ENCODE measurements around the gene RPLP2. TPM values are rescaled to one million over a fixed set of nuclear protein-coding genes. Genes with fewer than 3 reads are reported as not detected.

RPLP2 gene
- total RNA-seq, 3 donors from 2014 or later = 583 to 1,665 (median 1,093) TPM

DNA sequence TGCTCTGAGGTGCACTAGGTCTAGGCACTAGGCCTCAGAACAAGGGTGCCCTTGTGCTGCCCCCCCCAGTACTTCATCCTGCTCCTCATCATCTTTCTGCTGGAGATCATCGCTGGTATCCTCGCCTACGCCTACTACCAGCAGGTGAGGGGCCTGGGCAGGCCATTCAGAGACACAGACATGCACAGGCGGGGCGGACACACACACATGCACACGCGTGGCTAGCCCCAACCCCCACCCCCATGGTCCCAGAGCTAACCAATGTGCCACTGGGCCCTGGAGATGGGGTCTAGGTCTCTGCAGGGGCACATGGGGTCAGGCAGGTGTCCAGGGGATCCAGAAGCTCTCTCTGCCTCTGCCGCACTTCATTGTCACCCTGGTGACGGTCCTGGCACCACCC, 26.9 kb downstream of the RPLP2 start:
- no peak for DNase-seq (ENCODE audit: low spot score in 2 of 2)
- peaks cover 13 to 27% of the 10 kb centered on the region in 2 donors for H3K4me1 ChIP-seq
- TF ChIP-seq POLR2AphosphoS5 (IDR thresholded peaks at IDR 0.05) (no peak), POLR2A (IDR thresholded peaks at IDR 0.05) (no peak)
- TF ChIP-seq, protein P1, sequence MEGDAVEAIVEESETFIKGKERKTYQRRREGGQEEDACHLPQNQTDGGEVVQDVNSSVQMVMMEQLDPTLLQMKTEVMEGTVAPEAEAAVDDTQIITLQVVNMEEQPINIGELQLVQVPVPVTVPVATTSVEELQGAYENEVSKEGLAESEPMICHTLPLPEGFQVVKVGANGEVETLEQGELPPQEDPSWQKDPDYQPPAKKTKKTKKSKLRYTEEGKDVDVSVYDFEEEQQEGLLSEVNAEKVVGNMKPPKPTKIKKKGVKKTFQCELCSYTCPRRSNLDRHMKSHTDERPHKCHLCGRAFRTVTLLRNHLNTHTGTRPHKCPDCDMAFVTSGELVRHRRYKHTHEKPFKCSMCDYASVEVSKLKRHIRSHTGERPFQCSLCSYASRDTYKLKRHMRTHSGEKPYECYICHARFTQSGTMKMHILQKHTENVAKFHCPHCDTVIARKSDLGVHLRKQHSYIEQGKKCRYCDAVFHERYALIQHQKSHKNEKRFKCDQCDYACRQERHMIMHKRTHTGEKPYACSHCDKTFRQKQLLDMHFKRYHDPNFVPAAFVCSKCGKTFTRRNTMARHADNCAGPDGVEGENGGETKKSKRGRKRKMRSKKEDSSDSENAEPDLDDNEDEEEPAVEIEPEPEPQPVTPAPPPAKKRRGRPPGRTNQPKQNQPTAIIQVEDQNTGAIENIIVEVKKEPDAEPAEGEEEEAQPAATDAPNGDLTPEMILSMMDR (IDR thresholded peaks at IDR 0.05) = no peak
- intact Hi-C loops (cut with DNase I; ENCODE audit: low total_unique reads) = no loop called here
- H3K27me3 ChIP-seq = no peaks in the 10 kb centered on the region
- no peaks in the 10 kb centered on the region for H3K9me3 ChIP-seq
- H3K4me3 ChIP-seq = no peak overlapping the region
- peak overlapping the region; percentile 73 to 93 for H3K27ac ChIP-seq
- no peaks in the 10 kb centered on the region for H3K36me3 ChIP-seq

DNA sequence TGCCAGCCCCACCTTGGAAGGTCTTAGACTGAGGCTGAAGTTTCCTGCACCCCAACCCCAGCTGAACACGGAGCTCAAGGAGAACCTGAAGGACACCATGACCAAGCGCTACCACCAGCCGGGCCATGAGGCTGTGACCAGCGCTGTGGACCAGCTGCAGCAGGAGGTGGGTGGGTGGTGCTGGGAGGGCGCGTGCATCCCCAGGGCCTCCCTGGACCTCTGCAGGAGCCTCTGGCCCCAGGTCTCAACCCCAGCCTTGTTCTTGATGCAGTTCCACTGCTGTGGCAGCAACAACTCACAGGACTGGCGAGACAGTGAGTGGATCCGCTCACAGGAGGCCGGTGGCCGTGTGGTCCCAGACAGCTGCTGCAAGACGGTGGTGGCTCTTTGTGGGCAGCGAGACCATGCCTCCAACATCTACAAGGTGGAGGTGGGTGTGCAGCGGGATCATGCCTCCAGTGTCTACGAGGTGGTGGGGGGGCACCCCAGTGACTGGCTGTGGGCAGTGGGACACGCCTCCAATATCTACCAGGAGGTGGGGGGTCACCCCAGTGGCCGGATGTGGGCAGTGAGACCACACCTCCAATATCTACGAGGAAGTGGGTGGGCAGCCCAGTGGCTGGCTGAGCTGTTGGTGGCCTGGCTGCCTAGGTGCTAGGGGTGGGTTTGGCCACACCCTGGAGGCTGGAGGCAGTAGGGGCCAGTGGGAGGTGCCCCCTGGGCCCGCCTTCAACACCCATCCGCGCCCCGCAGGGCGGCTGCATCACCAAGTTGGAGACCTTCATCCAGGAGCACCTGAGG, 27.6 kb downstream of the RPLP2 start:
- TF ChIP-seq, protein P1 (IDR thresholded peaks at IDR 0.05) = no peak
- TF ChIP-seq POLR2AphosphoS5 (IDR thresholded peaks at IDR 0.05) = no peak
- TF ChIP-seq POLR2A (IDR thresholded peaks at IDR 0.05) = no peak
- H3K4me1 ChIP-seq = peaks cover 6 to 23% of the 10 kb centered on the region in 2 donors
- DNase-seq (ENCODE audit: low spot score in 2 of 2) = no peak
- intact Hi-C loops (cut with DNase I; ENCODE audit: low total_unique reads) = no loop called here
- no peak overlapping the region for H3K4me3 ChIP-seq
- peak overlapping the region; percentile 35 to 93 for H3K27ac ChIP-seq
- no peaks in the 10 kb centered on the region for H3K36me3 ChIP-seq
- no peaks in the 10 kb centered on the region for H3K27me3 ChIP-seq
- no peaks in the 10 kb centered on the region for H3K9me3 ChIP-seq

DNA sequence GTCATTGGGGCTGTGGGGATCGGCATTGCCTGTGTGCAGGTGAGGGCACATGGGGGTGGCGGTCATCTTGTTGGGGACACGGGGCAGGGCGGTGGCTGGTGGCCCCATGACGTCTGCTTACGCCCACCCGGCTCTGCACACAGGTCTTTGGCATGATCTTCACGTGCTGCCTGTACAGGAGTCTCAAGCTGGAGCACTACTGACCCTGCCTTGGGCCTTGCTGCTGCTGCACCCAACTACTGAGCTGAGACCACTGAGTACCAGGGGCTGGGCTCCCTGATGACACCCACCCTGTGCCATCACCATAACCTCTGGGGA, 28.2 kb downstream of the RPLP2 start:
- intact Hi-C loops (cut with DNase I; ENCODE audit: low total_unique reads) = no loop called here
- TF ChIP-seq POLR2AphosphoS5 (IDR thresholded peaks at IDR 0.05) (no peak), POLR2A (IDR thresholded peaks at IDR 0.05) (no peak)
- TF ChIP-seq, protein P1 (IDR thresholded peaks at IDR 0.05) = no peak
- H3K36me3 ChIP-seq = no peaks in the 10 kb centered on the region
- no peaks in the 10 kb centered on the region for H3K9me3 ChIP-seq
- peaks cover 3 to 21% of the 10 kb centered on the region in 2 donors for H3K4me1 ChIP-seq
- no peak overlapping the region for H3K4me3 ChIP-seq
- no peak for DNase-seq (ENCODE audit: low spot score in 2 of 2)
- no peak overlapping the region for H3K27ac ChIP-seq
- H3K27me3 ChIP-seq = no peaks in the 10 kb centered on the region

DNA sequence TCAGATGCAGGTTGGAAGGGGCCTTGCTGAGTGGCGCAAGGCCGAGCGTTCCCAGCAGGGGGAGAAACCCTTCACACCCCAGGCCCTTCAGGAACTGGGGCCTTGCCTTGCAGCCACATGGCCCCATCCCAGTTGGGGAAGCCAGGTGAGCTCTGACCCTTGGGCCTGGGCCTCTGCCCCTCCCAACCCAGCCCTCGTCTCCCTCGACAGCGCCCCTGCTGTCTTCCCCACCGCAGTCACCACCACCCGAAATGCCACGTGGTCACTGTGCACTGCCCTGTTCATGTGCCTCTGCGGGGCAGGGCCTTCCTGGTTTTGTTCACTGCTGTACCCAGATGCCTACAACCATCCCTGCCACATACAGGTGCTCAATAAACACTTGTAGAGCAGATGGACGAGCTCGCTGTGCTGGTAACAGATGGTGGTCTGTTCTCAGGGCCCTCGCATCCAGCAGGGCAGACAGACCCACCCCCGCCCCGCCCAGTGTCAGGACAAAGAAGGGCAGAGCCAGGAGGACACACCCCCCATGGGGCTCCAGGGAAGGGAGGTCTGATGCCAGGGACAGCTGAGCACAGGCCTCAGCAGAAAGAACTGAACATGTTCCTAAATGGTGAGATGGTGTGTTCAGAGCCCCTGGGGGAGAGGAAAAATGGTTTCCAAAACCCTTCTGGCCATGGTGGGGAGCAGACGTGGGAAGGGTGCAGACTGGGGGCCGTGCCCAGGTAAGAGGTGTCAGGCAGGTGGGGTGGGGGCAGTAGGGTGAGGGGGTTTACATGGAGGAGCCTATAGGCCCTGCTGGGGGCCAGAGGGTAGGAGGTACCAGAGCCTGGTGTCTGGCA, 28.9 kb downstream of the RPLP2 start:
- peaks cover 3 to 25% of the 10 kb centered on the region in 2 donors for H3K4me1 ChIP-seq
- intact Hi-C loops (cut with DNase I; ENCODE audit: low total_unique reads) = no loop called here
- TF ChIP-seq POLR2A (IDR thresholded peaks at IDR 0.05) (no peak), POLR2AphosphoS5 (IDR thresholded peaks at IDR 0.05) (no peak)
- TF ChIP-seq, protein P1 (IDR thresholded peaks at IDR 0.05) = no peak
- no peaks in the 10 kb centered on the region for H3K9me3 ChIP-seq
- H3K27me3 ChIP-seq = no peaks in the 10 kb centered on the region
- DNase-seq (ENCODE audit: low spot score in 2 of 2) = no peak
- H3K27ac ChIP-seq = peak overlapping the region; percentile 4 to 10
- H3K4me3 ChIP-seq = no peak overlapping the region
- no peaks in the 10 kb centered on the region for H3K36me3 ChIP-seq

DNA sequence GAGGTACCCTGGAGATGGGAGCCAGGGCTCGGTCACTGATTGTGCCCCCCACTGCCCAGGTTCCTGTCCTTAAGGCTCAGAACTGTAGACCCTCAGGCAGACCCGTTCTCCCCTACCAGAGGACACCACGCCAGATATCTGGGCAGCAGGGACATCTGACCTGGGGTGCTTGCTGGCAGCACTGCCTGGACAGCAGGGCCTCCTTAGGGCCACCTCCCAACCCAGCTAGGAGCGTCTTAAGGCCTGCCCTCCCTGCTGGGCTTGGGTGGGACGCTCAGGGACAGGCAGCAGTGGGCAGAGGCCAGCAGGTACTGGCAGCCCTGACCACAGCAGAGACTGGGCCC, 29.5 kb downstream of the RPLP2 start:
- Histone ChIP-seq H3K9me3 (no peaks in the 10 kb centered on the region), H3K27me3 (no peaks in the 10 kb centered on the region), H3K27ac (no peak overlapping the region), H3K36me3 (no peaks in the 10 kb centered on the region), H3K4me3 (no peak overlapping the region), H3K4me1 (peaks cover 3 to 24% of the 10 kb centered on the region in 2 donors)
- no peak for TF ChIP-seq POLR2AphosphoS5 (IDR thresholded peaks at IDR 0.05)
- DNase-seq (ENCODE audit: low spot score in 2 of 2) = no peak
- intact Hi-C loops (cut with DNase I; ENCODE audit: low total_unique reads) = no loop called here
